HG03558 (cell line): Measurements from ENCODE around the gene NOC4L.

ENCODE experiments used
- ATAC-seq: cut with Tn5 transposase; IDR thresholded peaks from one replicate; pipeline ENCODE4 v1.9.1; 2021; ENCODE audit warnings: moderate number of reproducible peaks; ENCODE audit not compliant: unreplicated experiment; ENCODE audit errors: extremely low read depth

Gene NOC4L

GRCh38 chr12:132166801-132167591, 22.7 kb downstream of the NOC4L start:
- ATAC-seq: no peak

GRCh38 chr12:132167611-132168310, 23.5 kb downstream of the NOC4L start:
- no peak for ATAC-seq

GRCh38 chr12:132168311-132169031, 24.2 kb downstream of the NOC4L start:
- no peak for ATAC-seq

- ATAC-seq: no peak
Measured at GRCh38 chr12:132169376-132169775, 25.1 kb downstream of the NOC4L start.

DNA sequence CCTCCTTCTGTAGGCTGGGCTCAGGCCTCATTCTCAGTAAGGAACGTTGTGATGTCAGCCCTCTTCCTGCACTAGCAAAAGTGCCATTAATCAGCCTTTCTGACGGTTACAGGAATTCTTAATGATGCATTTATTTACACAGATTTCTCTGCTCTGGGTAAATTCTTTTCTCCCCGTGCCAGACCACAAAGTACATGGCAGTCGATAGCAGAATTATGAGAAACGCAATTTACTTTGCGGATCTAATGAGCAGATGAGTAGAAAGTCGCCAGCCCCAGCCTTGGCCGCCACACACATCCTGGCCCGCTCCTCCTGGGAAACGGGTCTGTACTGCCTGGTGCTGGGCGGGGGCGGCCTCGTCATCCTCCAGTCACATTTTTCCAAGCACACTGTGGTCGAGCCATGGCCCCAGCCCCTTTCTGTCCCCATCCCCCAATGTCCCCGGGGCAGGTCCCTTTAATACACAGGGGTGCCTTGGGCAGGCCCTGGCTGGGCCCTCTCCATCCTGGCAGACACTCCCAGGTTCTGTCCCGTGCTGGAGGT, 25.9 kb downstream of the NOC4L start:
- no peak for ATAC-seq

- ATAC-seq: no peak
Measured at GRCh38 chr12:132170637-132171292, 26.5 kb downstream of the NOC4L start.

DNA sequence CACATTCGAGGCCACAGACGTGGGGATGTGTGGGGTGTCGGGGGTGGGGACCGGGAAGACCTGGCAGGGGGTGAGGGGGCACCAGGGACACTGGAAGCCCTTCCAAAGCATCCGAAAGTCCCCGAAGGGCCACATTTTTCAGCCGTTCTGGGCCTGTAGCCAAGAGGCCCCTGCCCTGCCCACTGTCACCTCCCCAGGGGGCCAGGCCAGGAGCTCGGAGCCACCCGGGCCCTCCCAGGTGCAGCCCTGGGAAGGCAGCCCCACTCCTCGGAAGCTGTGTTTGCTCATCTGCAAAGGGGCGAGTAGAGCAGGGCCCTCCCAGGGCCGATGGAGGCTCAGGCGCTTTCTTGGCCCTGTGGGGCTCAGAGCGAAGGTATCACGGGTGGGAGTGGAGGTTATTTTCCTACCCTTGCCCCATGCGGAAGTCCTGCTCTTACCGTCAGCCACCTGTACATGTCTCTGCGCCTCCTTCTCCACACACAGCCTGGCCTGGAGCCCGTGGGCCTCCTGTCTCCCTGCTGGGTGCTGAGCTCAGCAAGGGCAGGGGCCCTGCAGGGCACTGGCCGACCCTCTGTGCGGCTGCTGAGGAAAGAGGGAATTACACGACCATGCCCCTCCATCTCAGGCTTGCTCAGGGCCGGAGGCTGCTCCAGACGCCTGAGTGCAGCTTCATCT, 27.2 kb downstream of the NOC4L start:
- no peak for ATAC-seq

- no peak for ATAC-seq
Measured at GRCh38 chr12:132171968-132172521, 27.8 kb downstream of the NOC4L start.

DNA sequence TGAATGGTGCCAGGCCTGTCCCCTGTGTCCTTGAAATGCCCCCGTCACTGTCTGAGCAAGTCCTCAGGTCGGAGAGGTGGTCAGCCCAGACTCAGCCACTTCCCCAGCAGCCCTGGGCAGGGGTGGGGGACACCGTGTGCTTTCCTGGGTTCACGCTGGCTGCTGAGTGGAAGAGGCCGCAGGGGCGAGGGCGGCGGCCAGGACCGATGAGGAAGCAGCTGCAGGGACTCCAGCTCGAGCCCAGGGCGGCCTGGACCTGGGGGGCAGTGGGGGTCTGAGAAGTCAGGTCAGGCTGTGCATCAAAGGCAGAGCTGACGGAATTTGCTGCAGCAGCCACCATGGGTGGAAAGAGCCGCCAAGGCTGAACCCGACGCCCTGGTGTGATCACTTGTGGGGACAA, 28.4 kb downstream of the NOC4L start:
- no peak for ATAC-seq

DNA sequence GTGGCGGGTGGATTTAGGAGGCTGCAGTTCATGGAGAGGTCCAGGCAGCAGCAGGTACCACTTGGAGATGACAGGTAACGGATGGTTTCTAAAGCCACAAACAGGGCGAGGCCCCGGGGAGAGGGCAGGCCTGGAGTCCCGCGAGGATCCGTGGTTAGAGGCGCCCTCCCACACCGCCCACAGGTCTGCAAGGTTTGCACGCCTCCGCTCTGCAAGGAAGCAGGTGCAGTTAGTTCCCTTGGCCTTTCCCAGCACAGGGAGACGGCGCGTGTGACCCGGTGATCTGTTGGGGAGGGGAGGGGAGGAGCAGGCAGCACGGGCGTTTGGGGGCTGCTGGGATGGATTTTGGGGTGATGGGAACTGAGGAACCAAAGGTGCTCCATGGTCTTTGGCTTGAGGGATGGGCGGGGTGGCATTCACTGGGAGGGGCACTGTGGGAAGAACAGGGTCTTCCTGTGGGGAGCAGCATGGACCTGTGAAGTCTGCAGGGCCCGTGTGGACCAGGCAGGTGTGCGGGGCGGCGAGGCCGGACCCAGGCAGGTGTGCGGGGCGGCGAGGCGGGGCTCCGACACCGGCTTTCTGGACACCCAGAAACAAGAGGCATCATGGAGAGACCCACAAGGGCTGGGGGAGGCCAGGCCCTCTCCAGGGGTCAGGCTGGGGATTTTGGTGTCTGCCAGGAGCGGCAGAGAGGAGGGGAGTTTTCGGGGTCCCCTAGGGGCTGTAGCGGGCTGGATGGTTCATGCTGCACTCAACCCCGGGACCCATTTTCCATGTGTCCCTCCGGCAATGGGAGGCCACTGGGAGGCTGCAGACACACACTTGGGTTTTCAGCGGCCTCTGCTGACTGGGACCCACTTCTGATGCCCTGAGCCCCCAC, 29.1 kb downstream of the NOC4L start:
- no peak for ATAC-seq

DNA sequence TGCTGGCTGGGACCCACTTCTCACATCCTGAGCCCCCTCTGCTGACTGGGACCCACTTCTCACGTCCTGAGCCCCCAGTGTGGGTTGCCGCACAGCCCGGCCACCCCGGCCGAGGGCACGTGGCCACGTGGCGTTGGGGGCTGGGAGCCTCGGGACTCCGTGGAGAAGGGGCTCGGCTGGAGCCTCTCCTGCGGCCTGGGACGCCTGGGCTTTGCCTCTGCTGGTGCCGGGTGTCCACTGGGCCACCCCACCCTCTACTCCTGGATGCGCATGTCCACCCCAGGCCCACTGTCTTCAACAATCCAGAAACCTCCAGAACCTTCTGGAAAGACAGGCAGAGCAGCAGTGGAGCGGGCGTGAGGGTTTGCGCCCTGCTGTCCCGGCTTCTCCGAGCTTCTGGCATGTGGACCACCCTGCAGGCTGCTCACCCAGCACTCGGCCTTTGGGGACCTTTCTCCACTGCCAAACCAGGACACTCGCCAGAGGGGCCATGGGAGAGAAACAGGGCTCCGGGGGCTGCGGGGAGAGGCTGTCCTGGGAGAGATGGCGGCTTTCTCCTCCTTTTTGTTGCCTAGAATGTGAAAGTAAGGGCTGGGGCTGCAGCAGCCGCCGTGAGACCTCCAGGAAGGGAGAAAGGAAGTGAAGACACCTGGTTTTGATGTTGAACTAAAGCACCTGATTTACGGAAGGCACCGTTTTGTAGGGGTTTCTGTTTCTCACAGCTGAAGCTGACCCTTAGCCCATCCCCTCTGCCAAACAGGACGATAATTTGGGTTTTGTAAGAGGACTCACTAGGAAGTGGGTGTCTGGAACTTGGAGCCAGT, 30.0 kb downstream of the NOC4L start:
- no peak for ATAC-seq

DNA sequence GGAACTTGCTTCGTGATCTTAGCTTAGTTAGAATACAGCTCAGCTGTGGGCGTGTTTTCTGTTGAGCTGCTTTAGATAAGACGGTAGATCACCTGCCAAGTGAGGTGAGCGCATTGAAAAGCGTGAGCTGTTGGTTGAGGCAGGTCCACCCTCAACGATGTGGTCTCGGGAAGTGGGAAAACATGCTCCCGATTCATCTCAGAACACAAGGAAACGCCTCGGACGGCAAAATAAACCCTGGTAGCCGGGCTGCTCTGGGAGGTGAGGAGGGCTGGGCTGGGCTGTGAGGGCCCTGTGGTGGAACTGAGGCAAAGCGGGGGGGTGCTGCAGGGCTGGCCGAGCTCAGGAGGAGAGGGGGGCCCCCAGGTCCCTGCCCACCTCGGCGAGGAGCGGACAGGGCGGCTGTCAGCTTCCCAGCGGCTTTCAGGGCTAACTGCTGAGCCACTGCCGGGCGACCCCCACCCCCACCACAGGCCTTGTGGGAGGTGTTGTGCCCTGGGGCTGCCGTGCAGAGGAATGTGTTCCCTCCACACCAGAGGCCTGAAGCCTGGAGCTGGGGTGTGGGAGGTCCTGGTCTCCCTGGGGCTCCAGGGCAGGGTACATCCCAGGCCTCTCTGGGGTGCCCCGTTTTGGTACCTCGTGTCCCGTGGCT, 30.7 kb downstream of the NOC4L start:
- ATAC-seq: no peak

DNA sequence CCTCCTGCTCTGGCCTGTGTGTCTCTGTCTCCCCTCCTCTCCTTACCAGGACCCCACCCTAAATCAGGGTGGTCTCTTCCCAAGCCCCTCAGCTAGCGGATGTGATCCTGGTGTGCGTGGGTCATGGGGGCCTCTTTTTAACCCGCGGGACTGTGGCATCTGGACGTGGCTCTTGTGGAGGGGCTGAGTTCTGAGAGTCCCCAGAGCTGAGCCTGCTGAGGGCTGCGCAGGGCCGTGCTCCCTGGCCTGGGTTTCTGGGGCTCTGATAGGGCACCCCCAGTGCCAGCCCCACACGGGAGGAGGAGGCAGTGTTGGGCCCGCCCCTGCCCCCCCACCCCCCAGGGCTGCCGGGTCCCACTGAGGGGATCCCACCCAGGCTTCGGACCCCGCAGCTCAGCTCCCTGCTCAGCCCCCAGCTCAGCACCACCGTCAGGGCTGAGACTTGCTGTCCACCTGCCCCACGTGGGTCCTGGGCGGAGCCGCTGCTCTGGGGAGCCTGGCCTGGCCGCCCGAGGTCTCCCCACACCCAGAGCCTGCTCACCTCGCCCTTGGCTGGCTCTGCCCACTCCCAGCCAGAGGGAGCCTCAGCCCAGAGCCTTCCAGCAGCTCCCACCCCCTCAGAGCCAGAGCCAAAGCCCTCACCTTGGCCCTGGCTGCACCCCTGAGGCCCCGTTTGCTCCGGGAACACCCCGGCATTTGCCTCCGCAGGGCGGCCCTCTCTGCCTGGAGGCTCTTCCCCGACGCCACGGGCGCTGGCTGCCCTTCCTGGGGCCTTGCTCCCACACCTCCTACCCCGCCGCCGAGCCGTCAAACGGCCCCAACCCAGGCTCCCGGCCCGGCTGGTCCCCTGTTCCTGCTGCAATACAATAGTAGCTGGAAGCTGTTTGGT, 31.5 kb downstream of the NOC4L start:
- ATAC-seq: no peak

DNA sequence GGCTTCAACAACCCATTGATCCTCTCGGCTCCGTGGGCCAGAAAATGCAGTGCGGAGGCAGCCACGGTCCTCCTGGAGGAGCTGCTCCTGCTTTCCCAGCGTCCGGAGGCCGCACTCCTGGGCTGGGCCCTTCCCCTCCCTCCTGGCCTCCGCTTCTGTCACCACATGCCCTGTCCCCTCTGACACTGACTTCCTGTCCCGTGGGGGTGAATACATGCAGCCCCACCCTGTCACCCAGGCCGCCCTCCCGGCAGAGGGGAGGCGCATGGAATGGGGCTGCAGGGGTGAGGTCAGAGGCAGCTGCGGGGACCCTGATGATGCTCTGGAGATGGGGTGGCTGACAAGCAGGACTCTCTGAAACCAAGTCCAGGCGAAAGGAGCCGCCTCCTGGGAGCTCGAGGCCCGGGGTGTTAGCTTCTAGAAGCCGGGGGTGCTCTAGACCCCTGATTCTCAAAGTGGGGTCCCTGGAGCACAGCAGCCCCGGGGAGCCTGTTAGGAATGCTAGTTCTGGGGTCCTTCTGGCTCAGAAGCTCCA, 32.2 kb downstream of the NOC4L start:
- ATAC-seq: no peak

- ATAC-seq: no peak
Measured at GRCh38 chr12:132176920-132177551, 32.8 kb downstream of the NOC4L start.

DNA sequence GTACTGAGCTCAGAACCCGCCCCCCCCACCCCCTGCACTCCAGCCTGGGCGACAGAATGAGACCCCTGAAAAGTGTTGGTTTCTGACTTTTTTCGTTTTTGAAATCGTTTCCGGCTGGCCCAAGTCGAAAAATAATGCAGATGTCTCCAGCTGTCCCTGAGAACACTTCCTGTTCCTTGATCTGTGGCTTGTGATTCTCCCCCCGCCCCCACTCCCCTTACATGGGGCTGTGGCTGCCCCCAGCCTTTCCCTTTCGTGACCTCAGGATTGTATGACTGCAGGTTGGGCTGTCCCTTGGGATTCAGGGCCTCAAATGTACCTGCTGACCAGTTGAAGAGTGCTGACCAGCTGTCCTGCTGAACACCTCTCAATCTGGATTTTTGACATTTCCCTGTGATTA, 34.1 kb downstream of the NOC4L start:
- no peak for ATAC-seq
